CD4-positive, alpha-beta T cell (primary cell): ENCODE results near the gene OGG1. TPM values are rescaled to one million over a fixed set of nuclear protein-coding genes. Genes with fewer than 3 reads are reported as not detected.
A peak's percentile ranks its signal among the peaks of the same experiment; 100 is the strongest.

Experiments
- ATAC-seq: fragments of 200-7000 bp; cut with Tn5 transposase; one replicate; pipeline ENCODE4 v1.10.0; 2022; ENCODE audit warnings: mild to moderate bottlenecking; ENCODE audit not compliant: poor library complexity
- CTCF ChIA-PET: fragments of 350-600 bp; sonication (Branson Sonifier 250); formaldehyde crosslinking; loops from one replicate; lab custom pipeline; 2021; ENCODE audit warnings: antibody characterized with exemption, inconsistent platforms; lab: Charles Lee
- POLR2A ChIA-PET: fragments of 350-600 bp; sonication (Branson Sonifier 250); formaldehyde crosslinking; loops from one replicate; lab custom pipeline; 2021; ENCODE audit warnings: antibody characterized with exemption, inconsistent platforms; lab: Charles Lee
- DNase-seq, 14 experiments: peaks; one replicate each; pipeline ENCODE4 v3.0.0-alpha.2; 2013 to 2020; ENCODE audit warnings: mixed read lengths in 2 of 14
- H3K27ac ChIP-seq, 2 donors: one replicate each; pipeline versions ENCODE4 v1.5.1 to v1.7.0; 2013; ENCODE audit warnings: low read length in 2 of 2, low read depth in 1 of 2, mild to moderate bottlenecking in 1 of 2
- H3K27me3 ChIP-seq, 2 experiments: 1 replicate in 1 of 2; 2 replicates in 1 of 2; pipeline versions ENCODE4 v1.6.1 to v1.7.0; 2013; ENCODE audit warnings: low read length in 2 of 2, control low read depth in 1 of 2, mild to moderate bottlenecking in 1 of 2, moderate library complexity in 1 of 2; ENCODE audit not compliant: insufficient read depth in 2 of 2, control insufficient read depth in 1 of 2
- H3K36me3 ChIP-seq: one replicate; pipeline ENCODE4 v1.6.1; 2013; ENCODE audit warnings: low read length, control low read depth; ENCODE audit not compliant: insufficient read depth
- H3K4me1 ChIP-seq: one replicate; pipeline ENCODE4 v1.6.1; 2013; ENCODE audit warnings: low read length, control low read depth; ENCODE audit not compliant: insufficient read depth
- H3K4me3 ChIP-seq: one replicate; pipeline ENCODE4 v1.5.1; 2013; ENCODE audit warnings: mild to moderate bottlenecking, low read length, moderate library complexity
- H3K9me3 ChIP-seq, 2 experiments: 1 replicate in 1 of 2; 2 replicates in 1 of 2; pipeline versions ENCODE4 v1.6.1 to v1.7.0; 2013; ENCODE audit warnings: low read length in 2 of 2, mild to moderate bottlenecking in 2 of 2, control low read depth in 1 of 2, moderate library complexity in 1 of 2; ENCODE audit not compliant: control insufficient read depth in 1 of 2, insufficient read depth in 1 of 2
- H3K27ac Mint-ChIP-seq: one replicate; pipeline ENCODE4 v1.8.0; 2020; ENCODE audit warnings: mixed read lengths
- H3K27me3 Mint-ChIP-seq: one replicate; pipeline ENCODE4 v1.8.0; 2021; ENCODE audit warnings: mixed read lengths
- H3K36me3 Mint-ChIP-seq: one replicate; pipeline ENCODE4 v1.8.0; 2021; ENCODE audit warnings: low read depth, mixed read lengths
- H3K4me1 Mint-ChIP-seq: one replicate; pipeline ENCODE4 v1.8.0; 2021; ENCODE audit warnings: low read depth, mixed read lengths
- H3K4me3 Mint-ChIP-seq: one replicate; pipeline ENCODE4 v1.8.0; 2020; ENCODE audit warnings: mild to moderate bottlenecking, mixed read lengths
- H3K9me3 Mint-ChIP-seq: one replicate; pipeline ENCODE4 v1.8.0; 2020; ENCODE audit warnings: mixed read lengths
- CTCF ChIP-seq: fragments of 200-600 bp; IDR thresholded peaks from one replicate; pipeline ENCODE4 v1.8.0; 2022; ENCODE audit warnings: antibody characterized with exemption, mild to moderate bottlenecking
- intact Hi-C, 2 experiments: fragments of 100-400 bp; cut with DNase I in 1 of 2; cut with micrococcal nuclease in 1 of 2; formaldehyde crosslinking; loops; one replicate each; pipeline versions ENCODE4 v1.15.1 to v1.9.0; 2023 to 2025; cut with DNase I, micrococcal nuclease
- total RNA-seq, 174 experiments: library from RNA in 2 of 174; stranded (reverse) in 2 of 174; gene quantifications; one replicate each; pipeline ENCODE4 v1.2.3 and lab custom pipeline; 2021 to 2026

The OGG1 gene
- total RNA-seq, 2 experiments from 2014 or later = 7.1 to 8.9 TPM

GRCh38 chr3:9803494-9803893 is 53.7 kb downstream of the OGG1 start:
- ChIA-PET CTCF (no interaction called here), POLR2A (interaction anchor here (1.0 kb wide), 1 partner anchor 11 kb away, joined by 5 read pairs; the partner anchor contains the start of gene ARPC4)
- H3K27ac ChIP-seq = no peak overlapping the region
- peaks cover 17% of the 10 kb centered on the region for H3K4me1 ChIP-seq
- Mint-ChIP-seq H3K27ac (no peak overlapping the region), H3K27me3 (no peaks in the 10 kb centered on the region), H3K9me3 (no peaks in the 10 kb centered on the region), H3K4me3 (no peak overlapping the region), H3K4me1 (peaks cover 15% of the 10 kb centered on the region), H3K36me3 (peaks cover 87% of the 10 kb centered on the region)
- TF ChIP-seq CTCF = no peak
- no peak overlapping the region for H3K4me3 ChIP-seq
- intact Hi-C loops = no loop called here
- H3K36me3 ChIP-seq = peaks cover 80% of the 10 kb centered on the region
- no peaks in the 10 kb centered on the region for H3K27me3 ChIP-seq
- ATAC-seq = no peak
- no peak for DNase-seq
- no peaks in the 10 kb centered on the region for H3K9me3 ChIP-seq

- H3K9me3 ChIP-seq = no peaks in the 10 kb centered on the region
- no peak for TF ChIP-seq CTCF
- POLR2A ChIA-PET = interaction anchor here (1.5 to 5.9 kb wide), 2 partner anchors 12 to 86 kb away, joined by 6 to 64 read pairs; partner anchors contain the start of genes ARPC4, JAGN1 and TADA3
- no peak for DNase-seq
- Mint-ChIP-seq H3K4me1 (peaks cover 27% of the 10 kb centered on the region), H3K4me3 (no peak overlapping the region), H3K27me3 (no peaks in the 10 kb centered on the region), H3K27ac (peak overlapping the region; percentile 42), H3K9me3 (no peaks in the 10 kb centered on the region), H3K36me3 (peaks cover 76% of the 10 kb centered on the region)
- CTCF ChIA-PET = interaction anchor here (1.0 kb wide), 1 partner anchor 44 kb away, joined by 3 read pairs; no protein-coding TSS in a partner anchor
- intact Hi-C loops = loop anchor here in 1 of 2 experiments (5.0 kb wide), 1 partner anchor 58 kb away; the partner anchor contains the start of gene OGG1
- H3K4me1 ChIP-seq = peaks cover 28% of the 10 kb centered on the region
- no peaks in the 10 kb centered on the region for H3K27me3 ChIP-seq
- ATAC-seq = no peak
- peaks cover 65% of the 10 kb centered on the region for H3K36me3 ChIP-seq
- no peak overlapping the region for H3K27ac ChIP-seq
- no peak overlapping the region for H3K4me3 ChIP-seq
Measured at GRCh38 chr3:9804996-9805395, 55.2 kb downstream of the OGG1 start.

GRCh38 chr3:9806137-9806536 is 56.4 kb downstream of the OGG1 start:
- H3K4me3 Mint-ChIP-seq = no peak overlapping the region
- H3K36me3 Mint-ChIP-seq = peaks cover 67% of the 10 kb centered on the region
- peaks cover 35% of the 10 kb centered on the region for H3K4me1 Mint-ChIP-seq
- H3K9me3 Mint-ChIP-seq = no peaks in the 10 kb centered on the region
- ATAC-seq = no peak
- no peaks in the 10 kb centered on the region for H3K27me3 Mint-ChIP-seq
- H3K27ac ChIP-seq = no peak overlapping the region
- no peaks in the 10 kb centered on the region for H3K27me3 ChIP-seq
- CTCF ChIA-PET = no interaction called here
- H3K4me1 ChIP-seq = peaks cover 38% of the 10 kb centered on the region
- no peaks in the 10 kb centered on the region for H3K9me3 ChIP-seq
- intact Hi-C loops = loop anchor here in 1 of 2 experiments (5.0 kb wide), 1 partner anchor 59 kb away; the partner anchor contains the start of gene OGG1
- DNase-seq = no peak
- POLR2A ChIA-PET = interaction anchor here (0.7 to 5.9 kb wide), 4 partner anchors 14 to 408 kb away, joined by 3 to 64 read pairs (median 5); partner anchors contain the start of genes ARPC4, JAGN1, OGG1 and TADA3
- no peak overlapping the region for H3K27ac Mint-ChIP-seq
- TF ChIP-seq CTCF = no peak
- no peak overlapping the region for H3K4me3 ChIP-seq
- peaks cover 54% of the 10 kb centered on the region for H3K36me3 ChIP-seq

Other genes with a start within 250 kb of the OGG1 start
- not detected for gene LHFPL4, start 196.1 kb upstream of the OGG1 start, total RNA-seq
- 10 to 100 TPM; 80.2 to 82.0 TPM for gene MTMR14, start 100.4 kb upstream of the OGG1 start, total RNA-seq
- under 1 TPM; 0.33 to 0.45 TPM for gene CPNE9, start 46.1 kb upstream of the OGG1 start, total RNA-seq
- 10 to 100 TPM; 23.7 to 25.6 TPM for gene BRPF1, start 18.2 kb upstream of the OGG1 start, total RNA-seq
- gene CAMK1, start 20.0 kb downstream of the OGG1 start, total RNA-seq = 1 to 10 TPM in 1 of 2 experiments, under 1 TPM in 1; 0.74 to 1.1 TPM
- gene TADA3, start 42.5 kb downstream of the OGG1 start, total RNA-seq = 10 to 100 TPM; 14.7 to 16.5 TPM
- 10 to 100 TPM; 88.7 to 91.3 TPM for gene ARPC4, start 43.1 kb downstream of the OGG1 start, total RNA-seq
- 10 to 100 TPM; 50.5 to 58.6 TPM for gene TTLL3, start 60.3 kb downstream of the OGG1 start, total RNA-seq
- 1 to 10 TPM; 7.9 to 8.1 TPM for gene RPUSD3, start 94.1 kb downstream of the OGG1 start, total RNA-seq
- not detected for gene CIDEC, start 130.3 kb downstream of the OGG1 start, total RNA-seq
- 10 to 100 TPM; 14.4 to 15.1 TPM for gene JAGN1, start 140.7 kb downstream of the OGG1 start, total RNA-seq
- 1 to 10 TPM; 1.4 to 1.6 TPM for gene IL17RE, start 152.9 kb downstream of the OGG1 start, total RNA-seq
- gene IL17RC, start 167.1 kb downstream of the OGG1 start, total RNA-seq = under 1 TPM; 0.42 to 0.88 TPM
- 10 to 100 TPM; 10.7 to 12.4 TPM for gene CRELD1, start 183.9 kb downstream of the OGG1 start, total RNA-seq
- 1 to 10 TPM; 6.3 to 8.3 TPM for gene PRRT3, start 202.5 kb downstream of the OGG1 start, total RNA-seq
- gene EMC3, start 236.9 kb downstream of the OGG1 start, total RNA-seq = 10 to 100 TPM; 41.0 to 42.3 TPM